ENCODE results near the gene NXNL1. TPM values are rescaled to one million over a fixed set of nuclear protein-coding genes. Genes with fewer than 3 reads are reported as not detected.

NXNL1 gene
- total and polyA plus RNA-seq, 9 of the 15 experiments (the other 6 are each of a cell fraction or from before 2014, with no cell fraction given) = not detected

DNA sequence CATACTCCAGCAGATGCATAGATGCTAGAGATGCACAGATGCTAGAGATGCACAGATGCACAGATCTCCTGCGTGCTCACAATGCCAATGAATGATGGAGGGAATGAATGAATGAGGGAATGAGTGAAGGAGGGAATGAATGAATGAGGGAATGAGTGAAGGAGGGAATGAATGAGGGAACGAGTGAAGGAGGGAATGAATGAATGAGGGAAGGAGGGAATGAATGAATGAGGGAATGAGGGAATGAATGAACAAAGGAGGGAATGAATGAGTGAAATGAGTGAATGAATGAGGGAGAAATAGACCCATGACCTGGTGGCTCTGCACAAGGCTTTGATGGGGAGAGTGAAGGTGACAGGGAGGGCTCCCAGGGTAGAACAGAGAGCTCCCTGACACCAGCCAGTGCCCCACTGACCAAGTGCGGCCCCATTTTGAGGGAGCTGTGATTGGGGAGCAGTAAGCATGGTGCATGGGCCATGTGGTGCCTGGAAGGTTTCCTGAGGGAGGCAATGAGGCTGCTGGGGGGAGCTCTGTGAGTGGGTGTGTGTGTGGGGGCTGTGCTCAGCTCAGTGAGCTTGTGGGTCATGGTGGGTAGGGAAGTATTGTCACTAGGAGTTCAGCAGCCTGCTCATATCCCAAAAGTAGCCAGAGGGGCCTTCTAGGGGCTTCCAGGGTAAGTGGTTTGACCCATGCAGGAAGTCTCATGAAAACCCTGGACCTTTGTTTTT, 22.3 kb upstream of the NXNL1 start:
- H3K9me1 ChIP-seq (ENCODE audit: control insufficient read depth, insufficient read depth, low read length) = no peaks in the 10 kb centered on the region
- H3K4me3 ChIP-seq = no peak overlapping the region
- no peaks in the 10 kb centered on the region for H3K36me3 ChIP-seq (ENCODE audit: control insufficient read depth, insufficient read depth, low read length)
- no TSS peak for BruUV-seq (replicated peaks)
- FAIRE-seq (no peak), DNase-seq (ENCODE audit: extremely low read depth in 1 of 4, low spot score in 3 of 4) (peak in 1 of 4 experiments; percentile 4), ATAC-seq (no peak; the same call in 2 of the 3 replicates)
- H3K9ac ChIP-seq (ENCODE audit: insufficient read depth in 1 of 2, low read depth in 2 of 2, low read length in 2 of 2) = 0 out of 4 replicates have a peak overlapping the region, but pooled peaks of 1 of the 2 experiments have one; percentile 6
- H2AFZ ChIP-seq (ENCODE audit: low read depth, low read length) = no peak overlapping the region
- CTCF ChIA-PET (ENCODE audit: low intra/inter-chr PET ratio) = no interaction called here
- H3K4me2 ChIP-seq (ENCODE audit: insufficient read depth, low read length) = no peak overlapping the region
- no peaks in the 10 kb centered on the region for H3K27me3 ChIP-seq (ENCODE audit: control insufficient read depth in 2 of 2, insufficient read depth in 2 of 2, low read length in 2 of 2)
- H3K27ac ChIP-seq (ENCODE audit: extremely low read depth, low read depth, low read length) = no peak overlapping the region
- no peaks in the 10 kb centered on the region for H3K9me3 ChIP-seq (replicated peaks; ENCODE audit: control insufficient read depth, insufficient read depth, low read depth, low read length)
- WGBS (ENCODE audit: insufficient coverage, low coverage, missing lambda C conversion rate) = 19% methylated on average over 3 of the region's 3 CpGs
- H4K20me1 ChIP-seq (replicated peaks; ENCODE audit: control insufficient read depth, insufficient read depth, low read length) = no peaks in the 10 kb centered on the region
- no peaks in the 10 kb centered on the region for H3K79me2 ChIP-seq (ENCODE audit: control insufficient read depth, insufficient read depth, low read length)
- in situ Hi-C loops (cut with MboI) = no loop called here
- intact Hi-C loops (cut with micrococcal nuclease) = no loop called here
- POLR2A ChIA-PET = interaction anchor here (1.0 kb wide), 1 partner anchor 11 kb away, joined by 3 read pairs; no protein-coding TSS in a partner anchor
- peaks cover 0 to 21% of the 10 kb centered on the region in 2 experiments; a peak in 2 of 5 replicates for H3K4me1 ChIP-seq (replicated peaks in 1 of 2; ENCODE audit: control insufficient read depth in 2 of 2, insufficient read depth in 2 of 2, low read length in 2 of 2)
- TF ChIP-seq ZNF24 (IDR thresholded peaks at IDR 0.05) (peak; percentile 100), ZNF77 (CRISPR knock-in tag; IDR thresholded peaks at IDR 0.05) (no peak), KDM1A (IDR thresholded peaks at IDR 0.05) (peak; percentile 23 to 29; a peak in 2 of 4 replicates), ZNF639 (CRISPR knock-in tag; conservative IDR thresholded peaks at IDR 0.05 in 1 of 2, IDR thresholded peaks at IDR 0.05 in 1 of 2) (no peak), ZC3H11A (IDR thresholded peaks at IDR 0.05; ENCODE audit: low read depth, low read length) (no peak), TCF3 (CRISPR knock-in tag; IDR thresholded peaks at IDR 0.05) (no peak), BCL6 (CRISPR knock-in tag; IDR thresholded peaks at IDR 0.05) (no peak), CGGBP1 (CRISPR knock-in tag; IDR thresholded peaks at IDR 0.05) (no peak), YY1 (IDR thresholded peaks at IDR 0.05; ENCODE audit: borderline replicate concordance in 1 of 3, control insufficient read depth in 1 of 3, extremely low read depth in 1 of 3, insufficient read depth in 3 of 3, insufficient read length in 1 of 3, insufficient replicate concordance in 2 of 3, low read depth in 1 of 3, low read length in 2 of 3) (no peak), TARDBP (IDR thresholded peaks at IDR 0.05) (no peak), TSC22D4 (tag; IDR thresholded peaks at IDR 0.05) (peak; percentile 100), ZNF785 (CRISPR knock-in tag; IDR thresholded peaks at IDR 0.05) (no peak), ZNF280A (IDR thresholded peaks at IDR 0.05; ENCODE audit: low read depth, partially characterized antibody) (no peak), CBX3 (IDR thresholded peaks at IDR 0.05; ENCODE audit: borderline replicate concordance in 1 of 2, low read length in 2 of 2) (no peak), BCOR (IDR thresholded peaks at IDR 0.05) (0 out of 2 replicates have a peak, but pooled peaks have one; percentile 33), MECOM (CRISPR knock-in tag; IDR thresholded peaks at IDR 0.05) (no peak)
